Smooth muscle cell (in vitro differentiated cells): Measurements from ENCODE around the gene VWC2. TPM values are rescaled to one million over a fixed set of nuclear protein-coding genes. Genes with fewer than 3 reads are reported as not detected.

Source experiments
- DNase-seq: peaks from one replicate; lab custom pipeline; 2025; ENCODE audit not compliant: unreplicated experiment; lab: John Stamatoyannopoulos, UW
- H2AFZ ChIP-seq: fragments of 200-600 bp; sonication (generic); 2 replicates; pipeline ENCODE4 v1.6.0; 2016; ENCODE audit warnings: antibody characterized with exemption, low read depth, mild to moderate bottlenecking
- H3F3A ChIP-seq: fragments of 200-600 bp; sonication (generic); 2 replicates; pipeline ENCODE4 v1.6.0; 2017; ENCODE audit warnings: antibody characterized with exemption, low read depth
- H3K27ac ChIP-seq: fragments of 200-600 bp; sonication (generic); 2 replicates; pipeline ENCODE4 v1.5.1; 2016; ENCODE audit warnings: low read depth, mild to moderate bottlenecking
- H3K27me3 ChIP-seq: fragments of 200-600 bp; sonication (generic); 2 replicates; pipeline ENCODE4 v1.6.1; 2016; ENCODE audit warnings: low read depth, mild to moderate bottlenecking
- H3K36me3 ChIP-seq: fragments of 200-600 bp; sonication (generic); 2 replicates; pipeline ENCODE4 v1.5.1; 2016; ENCODE audit warnings: low read depth
- H3K4me1 ChIP-seq: fragments of 200-600 bp; sonication (generic); 2 replicates; pipeline ENCODE4 v1.5.1; 2016; ENCODE audit warnings: low read depth
- H3K4me2 ChIP-seq: fragments of 200-600 bp; sonication (generic); 2 replicates; pipeline ENCODE4 v1.6.0; 2016; ENCODE audit warnings: mild to moderate bottlenecking
- H3K4me3 ChIP-seq: fragments of 200-600 bp; sonication (generic); 2 replicates; pipeline ENCODE4 v1.5.1; 2016; ENCODE audit warnings: mild to moderate bottlenecking
- H3K79me2 ChIP-seq: fragments of 200-600 bp; sonication (generic); 2 replicates; pipeline ENCODE4 v1.6.0; 2016; ENCODE audit warnings: low read depth, mild to moderate bottlenecking
- H3K9ac ChIP-seq: fragments of 200-600 bp; sonication (generic); 2 replicates; pipeline ENCODE4 v1.6.0; 2016; ENCODE audit warnings: low read depth
- H3K9me3 ChIP-seq: fragments of 200-600 bp; sonication (generic); replicated peaks from 2 replicates; pipeline ENCODE4 v1.5.1; 2016; ENCODE audit warnings: low read depth
- H4K20me1 ChIP-seq: fragments of 200-600 bp; sonication (generic); 2 replicates; pipeline ENCODE4 v1.6.0; 2016; ENCODE audit warnings: low read depth
- WGBS: methylation state at CpG from one replicate; pipeline ENCODE4 v1.1.7; 2016; ENCODE audit warnings: low lambda C conversion rate; 5-methylcytosine and 5-hydroxymethylcytosine counted together
- polyA plus RNA-seq: library from polyadenylated mRNA; unstranded; fragments of >200 nt; fragmentation: Nextera tagmentation; extraction: Ambion mirVana; gene quantifications from 2 replicates; pipeline ENCODE4 v1.2.1, GENCODE V29; 2016
- total RNA-seq: library from RNA; depleted of rRNA; stranded (reverse); fragments of >200 nt; gene quantifications from 2 replicates; pipeline ENCODE4 v1.2.3, GENCODE V29; 2014
- TF ChIP-seq, protein P1 (sequence below): fragments of 200-600 bp; sonication (generic); IDR thresholded peaks from 2 replicates; pipeline ENCODE4 v1.5.1; 2017; ENCODE audit warnings: borderline replicate concordance, mild to moderate bottlenecking, antibody characterized with exemption; ENCODE audit not compliant: insufficient read depth, poor library complexity, severe bottlenecking

VWC2 gene
- total and polyA plus RNA-seq, 2 experiments from 2014 or later, result not detected

DNA sequence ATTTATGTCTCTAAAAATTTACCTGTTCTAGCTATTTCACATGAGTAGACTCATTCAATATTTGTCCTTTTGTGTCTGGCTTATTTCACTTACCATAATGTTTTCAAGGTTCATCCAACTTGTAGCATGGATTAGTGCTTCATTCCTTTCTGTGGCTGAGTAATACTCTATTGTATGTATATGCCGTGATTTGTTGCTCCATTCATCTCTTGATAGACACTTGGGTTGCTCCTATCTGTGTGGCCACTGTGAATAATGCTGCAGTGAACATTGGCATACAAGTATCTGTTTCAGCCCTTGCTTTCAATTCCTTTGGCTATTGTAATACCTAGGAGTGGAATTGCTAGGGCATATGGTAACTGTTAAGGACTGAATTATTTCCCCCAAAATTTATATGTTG lies 86.9 kb downstream of the VWC2 start:
- no peaks in the 10 kb centered on the region for H3K4me1 ChIP-seq
- H3K4me2 ChIP-seq, result no peak overlapping the region
- no peak overlapping the region for H3K4me3 ChIP-seq
- WGBS, result 72% methylated on average over 1 of the region's 1 CpG
- no peak overlapping the region for H3K27ac ChIP-seq
- no peak overlapping the region for H3K9ac ChIP-seq
- no peaks in the 10 kb centered on the region for H3F3A ChIP-seq
- no peaks in the 10 kb centered on the region for H3K9me3 ChIP-seq
- H4K20me1 ChIP-seq, result no peaks in the 10 kb centered on the region
- no peaks in the 10 kb centered on the region for H3K27me3 ChIP-seq
- no peak overlapping the region for H2AFZ ChIP-seq
- no peak for DNase-seq
- H3K79me2 ChIP-seq, result no peaks in the 10 kb centered on the region
- TF ChIP-seq, protein P1, sequence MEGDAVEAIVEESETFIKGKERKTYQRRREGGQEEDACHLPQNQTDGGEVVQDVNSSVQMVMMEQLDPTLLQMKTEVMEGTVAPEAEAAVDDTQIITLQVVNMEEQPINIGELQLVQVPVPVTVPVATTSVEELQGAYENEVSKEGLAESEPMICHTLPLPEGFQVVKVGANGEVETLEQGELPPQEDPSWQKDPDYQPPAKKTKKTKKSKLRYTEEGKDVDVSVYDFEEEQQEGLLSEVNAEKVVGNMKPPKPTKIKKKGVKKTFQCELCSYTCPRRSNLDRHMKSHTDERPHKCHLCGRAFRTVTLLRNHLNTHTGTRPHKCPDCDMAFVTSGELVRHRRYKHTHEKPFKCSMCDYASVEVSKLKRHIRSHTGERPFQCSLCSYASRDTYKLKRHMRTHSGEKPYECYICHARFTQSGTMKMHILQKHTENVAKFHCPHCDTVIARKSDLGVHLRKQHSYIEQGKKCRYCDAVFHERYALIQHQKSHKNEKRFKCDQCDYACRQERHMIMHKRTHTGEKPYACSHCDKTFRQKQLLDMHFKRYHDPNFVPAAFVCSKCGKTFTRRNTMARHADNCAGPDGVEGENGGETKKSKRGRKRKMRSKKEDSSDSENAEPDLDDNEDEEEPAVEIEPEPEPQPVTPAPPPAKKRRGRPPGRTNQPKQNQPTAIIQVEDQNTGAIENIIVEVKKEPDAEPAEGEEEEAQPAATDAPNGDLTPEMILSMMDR, result no peak
- no peaks in the 10 kb centered on the region for H3K36me3 ChIP-seq

DNA sequence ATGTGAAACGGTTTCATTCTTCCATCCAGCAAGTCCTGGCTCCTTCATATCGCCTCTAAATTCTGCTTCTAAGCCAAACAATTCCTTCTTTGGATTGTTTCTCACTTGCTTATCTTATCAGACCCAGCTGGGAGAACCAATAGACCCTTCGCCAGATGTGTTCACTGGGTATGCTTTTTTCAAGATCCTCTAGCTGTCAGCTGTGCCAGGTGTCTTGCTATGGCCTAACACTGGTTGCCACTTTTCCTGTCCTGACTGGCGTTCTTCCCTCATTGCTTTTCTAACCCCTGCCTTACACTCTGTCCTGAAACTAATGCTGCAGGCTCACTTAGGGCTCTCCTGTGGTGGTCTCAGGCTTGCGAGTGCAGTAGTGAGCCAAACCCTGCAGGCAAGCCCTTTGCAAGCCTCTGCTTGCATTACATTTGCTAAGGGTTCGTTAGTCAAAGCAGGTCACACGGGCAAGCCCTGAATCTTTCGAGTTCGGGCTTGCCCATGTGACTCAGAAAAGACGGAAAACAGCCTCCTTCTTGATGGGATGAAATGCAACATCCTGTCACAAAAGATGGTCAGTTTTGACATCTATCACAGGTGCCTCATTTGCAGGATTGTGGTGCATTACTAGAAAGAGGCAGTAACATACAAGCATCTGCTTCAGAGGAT lies 92.8 kb downstream of the VWC2 start:
- Histone ChIP-seq H3K9me3 (no peaks in the 10 kb centered on the region), H3K4me1 (no peaks in the 10 kb centered on the region), H3F3A (no peaks in the 10 kb centered on the region), H3K9ac (no peak overlapping the region), H3K4me3 (no peak overlapping the region), H3K4me2 (no peak overlapping the region), H2AFZ (no peak overlapping the region), H3K27ac (no peak overlapping the region), H4K20me1 (no peaks in the 10 kb centered on the region), H3K27me3 (no peaks in the 10 kb centered on the region), H3K79me2 (no peaks in the 10 kb centered on the region), H3K36me3 (no peaks in the 10 kb centered on the region)
- 76% methylated on average over 10 of the region's 10 CpGs for WGBS
- DNase-seq, result no peak
- TF ChIP-seq, protein P1, result no peak

DNA sequence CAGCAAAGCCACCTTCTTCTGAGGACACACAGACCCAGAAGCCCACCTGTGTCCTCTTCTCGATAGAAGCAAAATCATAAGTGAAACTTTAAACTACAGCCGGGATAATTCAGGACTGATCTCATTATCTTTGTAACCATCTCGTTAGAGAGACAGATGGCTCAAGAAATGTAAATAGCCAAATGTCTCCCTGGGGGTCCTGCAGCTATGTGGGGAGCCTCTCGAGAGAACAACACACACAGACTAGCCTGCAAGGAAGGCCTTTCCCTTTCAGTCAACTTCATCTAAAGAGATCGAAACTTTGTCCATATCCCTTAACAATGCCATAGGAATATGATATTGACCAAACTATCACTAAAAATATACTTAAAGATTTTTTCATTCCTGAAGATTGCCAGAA lies 93.5 kb downstream of the VWC2 start:
- TF ChIP-seq, protein P1, result no peak
- Histone ChIP-seq H3K27me3 (no peaks in the 10 kb centered on the region), H3F3A (no peaks in the 10 kb centered on the region), H3K27ac (no peak overlapping the region), H3K36me3 (no peaks in the 10 kb centered on the region), H3K4me2 (no peak overlapping the region), H3K4me3 (no peak overlapping the region), H2AFZ (no peak overlapping the region), H3K9ac (no peak overlapping the region), H4K20me1 (no peaks in the 10 kb centered on the region), H3K4me1 (no peaks in the 10 kb centered on the region), H3K9me3 (no peaks in the 10 kb centered on the region), H3K79me2 (no peaks in the 10 kb centered on the region)
- 81% methylated on average over 5 of the region's 5 CpGs for WGBS
- no peak for DNase-seq

DNA sequence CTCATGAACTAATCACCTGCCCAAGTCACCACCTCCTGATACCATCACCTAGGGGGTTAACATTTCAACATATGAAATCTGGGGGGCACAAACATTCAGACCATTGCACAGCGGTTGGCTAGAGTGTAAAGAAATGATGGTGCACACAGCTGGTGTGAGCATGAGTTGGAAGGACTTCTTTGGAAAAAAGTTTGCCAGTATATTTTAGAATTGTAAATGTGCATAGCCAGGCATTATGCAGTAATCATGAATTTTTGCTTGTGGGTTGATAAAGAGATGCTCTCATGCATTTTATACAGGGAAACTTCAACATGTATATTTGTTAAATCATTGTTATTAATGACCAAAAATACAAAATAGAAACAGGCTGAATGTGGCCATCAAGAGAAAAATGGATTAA lies 100.0 kb downstream of the VWC2 start:
- Histone ChIP-seq H2AFZ (no peak overlapping the region), H3K9me3 (no peaks in the 10 kb centered on the region), H3K4me1 (no peaks in the 10 kb centered on the region), H3K4me3 (no peak overlapping the region), H3K27me3 (no peaks in the 10 kb centered on the region), H4K20me1 (no peaks in the 10 kb centered on the region), H3K9ac (no peak overlapping the region), H3K4me2 (no peak overlapping the region), H3K36me3 (no peaks in the 10 kb centered on the region), H3K79me2 (no peaks in the 10 kb centered on the region), H3K27ac (no peak overlapping the region), H3F3A (no peaks in the 10 kb centered on the region)
- TF ChIP-seq, protein P1, result no peak
- no peak for DNase-seq
- WGBS, result 100% methylated on average over 1 of the region's 1 CpG
